RCC 7860 (cell line): Measurements from ENCODE around the gene NOTCH1.

Source experiments
- DNase-seq: peaks from one replicate; pipeline ENCODE4 v3.0.0-alpha.2; 2015; ENCODE audit warnings: low spot score
- FAIRE-seq: peaks from 2 replicates; lab custom pipeline; 2012; peaks lifted over from hg19 to GRCh38; lab: Jason Lieb, UNC

Gene NOTCH1

GRCh38 chr9:136473354-136473721 is 72.5 kb downstream of the NOTCH1 start:
- FAIRE-seq: no peak
- no peak for DNase-seq

- FAIRE-seq: no peak
- no peak for DNase-seq
Observed at GRCh38 chr9:136472640-136473353, 73.1 kb downstream of the NOTCH1 start.

DNA sequence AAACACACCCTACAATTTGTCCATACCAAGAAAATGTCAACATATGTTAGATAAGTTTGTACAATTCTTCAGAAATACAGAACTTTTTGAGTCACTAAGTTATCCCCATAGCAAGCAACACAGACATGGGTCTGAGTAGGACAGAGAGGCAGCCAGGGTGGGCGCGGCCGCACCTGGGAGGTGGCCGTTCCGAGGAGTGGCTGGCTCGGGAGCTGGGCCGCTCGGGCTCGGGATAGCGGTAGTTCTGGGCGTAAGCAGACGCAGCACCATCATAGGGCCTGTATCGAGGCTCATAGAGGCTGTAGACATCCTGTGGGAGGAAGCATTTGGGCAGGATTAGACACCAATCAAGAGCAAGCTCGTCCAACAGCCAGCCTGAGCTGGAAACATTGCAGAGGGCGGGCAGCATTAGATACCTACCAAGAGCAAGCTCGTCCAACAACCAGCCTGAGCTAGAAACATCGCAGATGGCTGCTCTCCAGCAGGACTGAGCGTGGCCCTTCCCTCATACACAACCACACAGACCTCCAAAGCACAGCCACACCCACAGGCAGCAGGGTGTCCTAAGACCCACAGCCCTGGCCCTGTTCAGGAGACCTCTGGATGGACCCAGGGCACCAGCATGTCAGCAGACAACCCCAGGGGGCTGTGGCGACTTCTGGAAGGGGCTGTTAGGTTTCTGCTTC is 73.9 kb downstream of the NOTCH1 start:
- DNase-seq (no peak), FAIRE-seq (no peak)

- DNase-seq: no peak
- no peak for FAIRE-seq
Observed at GRCh38 chr9:136470792-136471469, 74.9 kb downstream of the NOTCH1 start.

DNA sequence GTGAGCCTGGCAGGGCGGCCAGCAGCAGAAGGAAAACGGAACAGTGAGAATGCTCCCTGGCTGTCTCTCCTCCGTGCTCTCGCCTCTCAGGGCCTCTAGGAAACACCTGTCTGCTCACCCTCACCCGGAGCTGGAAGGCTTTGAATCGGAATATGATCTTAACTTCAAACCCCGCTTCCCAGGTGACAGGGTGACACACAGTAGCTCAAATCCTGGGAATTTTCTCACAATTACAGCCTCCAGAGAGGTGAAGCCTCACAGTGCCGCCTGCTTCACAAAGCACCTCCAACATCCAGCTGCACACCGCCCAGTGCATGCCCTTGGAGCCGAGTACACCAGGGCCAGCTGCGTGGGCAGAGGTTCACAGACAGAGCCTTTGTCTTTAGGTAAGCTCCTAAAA is 75.5 kb downstream of the NOTCH1 start:
- no peak for DNase-seq
- FAIRE-seq: no peak

DNA sequence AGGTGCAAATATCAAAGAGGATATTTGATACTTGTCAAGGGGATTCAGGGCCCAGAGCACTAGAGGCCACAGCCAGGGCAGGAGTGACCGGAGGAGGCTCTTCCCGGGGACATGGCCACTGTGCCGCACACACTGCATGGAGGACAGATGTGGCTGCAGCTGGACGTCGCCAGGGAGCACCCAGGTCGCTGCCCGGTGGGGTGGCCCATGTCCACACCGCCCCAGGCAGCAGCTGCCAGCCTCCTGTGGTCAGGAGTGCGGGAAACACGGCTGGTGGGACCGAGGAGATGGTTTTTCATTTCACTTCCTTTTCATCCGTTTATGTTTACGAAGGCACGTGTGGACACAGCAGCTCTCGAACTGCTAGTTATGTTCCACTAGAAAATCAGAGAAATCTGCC is 78.1 kb downstream of the NOTCH1 start:
- no peak for FAIRE-seq
- DNase-seq: no peak

- DNase-seq: no peak
- FAIRE-seq: no peak
Observed at GRCh38 chr9:136466155-136466541, 79.7 kb downstream of the NOTCH1 start.

- no peak for DNase-seq
- no peak for FAIRE-seq
Observed at GRCh38 chr9:136465500-136466154, 80.2 kb downstream of the NOTCH1 start.

DNA sequence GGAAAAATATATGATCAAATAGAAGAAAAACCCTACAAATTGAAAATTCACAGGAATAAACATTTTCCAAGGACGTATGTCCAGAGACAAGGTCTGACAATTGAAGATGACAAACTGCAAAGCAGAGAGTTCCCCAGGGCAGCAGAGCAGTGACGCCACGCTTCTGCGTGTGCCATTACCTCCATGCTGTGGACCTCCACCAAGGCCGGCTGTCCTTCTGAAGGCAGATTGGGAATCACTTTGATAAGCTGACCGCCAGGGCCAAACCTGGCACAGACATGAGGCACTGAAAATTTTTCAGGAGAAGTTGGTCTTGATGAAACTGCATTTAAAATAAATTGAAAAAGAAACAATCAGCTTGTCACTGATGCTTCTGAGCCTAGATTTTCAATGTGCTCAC is 81.6 kb downstream of the NOTCH1 start:
- FAIRE-seq (no peak), DNase-seq (no peak)

DNA sequence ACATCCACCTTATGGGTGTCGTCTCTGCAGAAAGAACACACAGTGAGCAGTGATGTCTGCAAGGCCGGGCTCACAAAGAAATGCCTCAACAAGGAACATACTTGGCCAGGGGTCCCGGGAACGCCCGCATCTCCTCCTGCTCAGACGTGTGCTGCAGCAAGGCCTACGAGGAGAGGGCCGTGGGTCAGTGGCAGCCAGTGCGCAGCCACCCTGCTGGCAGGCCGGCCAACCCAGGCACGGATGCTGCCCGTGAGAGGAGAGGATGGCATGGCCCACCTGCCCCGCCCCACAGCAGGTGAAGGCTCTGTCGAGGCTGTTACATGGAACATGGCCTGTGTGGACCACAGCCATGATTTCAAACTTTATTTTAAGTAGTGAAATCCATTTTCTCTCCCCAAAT is 82.3 kb downstream of the NOTCH1 start:
- no peak for FAIRE-seq
- no peak for DNase-seq

- DNase-seq (no peak), FAIRE-seq (no peak)
Observed at GRCh38 chr9:136462664-136463063, 83.2 kb downstream of the NOTCH1 start.

DNA sequence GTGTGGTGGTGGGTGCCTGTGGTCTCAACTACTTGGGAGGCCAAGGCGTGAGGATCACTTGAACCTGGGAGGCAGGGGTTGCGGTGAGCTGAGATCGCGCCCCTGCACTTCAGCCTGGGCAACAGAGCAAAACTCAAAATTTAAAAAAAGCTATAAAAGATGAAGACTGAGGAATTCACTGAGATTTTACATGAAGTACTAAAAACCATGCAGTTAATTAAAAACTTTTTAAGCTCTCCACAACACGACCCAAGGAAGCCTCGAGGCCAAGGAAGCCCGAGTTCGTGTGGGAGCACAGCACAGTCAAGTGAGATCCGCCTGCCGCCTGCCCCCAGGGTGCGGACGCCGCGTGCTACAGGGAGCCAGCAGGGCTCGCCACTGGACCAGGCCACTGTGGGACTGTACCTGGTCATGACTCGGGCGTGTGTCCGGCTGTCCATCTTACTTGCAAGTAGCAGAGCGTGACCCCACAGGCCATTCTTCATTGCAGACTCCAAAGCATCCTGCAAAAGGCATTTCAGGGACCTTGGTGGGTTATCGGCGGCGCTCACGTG is 85.0 kb downstream of the NOTCH1 start:
- no peak for FAIRE-seq
- DNase-seq: no peak

DNA sequence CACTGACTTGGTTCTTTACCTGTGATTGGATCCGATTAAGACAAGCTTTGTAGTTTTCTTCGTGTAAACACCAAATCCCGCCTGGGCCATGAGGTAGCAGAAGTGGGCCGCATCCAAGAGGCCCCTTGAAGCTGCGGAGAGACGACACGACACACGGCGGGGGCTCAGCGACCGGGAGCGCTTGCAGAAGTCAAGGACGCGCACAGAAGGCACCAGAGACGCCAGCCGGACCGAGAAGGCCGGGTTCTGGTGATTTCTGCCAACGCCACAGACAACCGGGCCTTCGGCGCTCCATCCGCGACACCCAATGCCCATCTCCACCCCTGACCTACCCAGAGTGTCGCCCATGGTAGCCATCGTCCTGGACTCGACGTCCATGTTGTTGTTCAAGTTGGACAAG is 86.4 kb downstream of the NOTCH1 start:
- DNase-seq (no peak), FAIRE-seq (no peak)

DNA sequence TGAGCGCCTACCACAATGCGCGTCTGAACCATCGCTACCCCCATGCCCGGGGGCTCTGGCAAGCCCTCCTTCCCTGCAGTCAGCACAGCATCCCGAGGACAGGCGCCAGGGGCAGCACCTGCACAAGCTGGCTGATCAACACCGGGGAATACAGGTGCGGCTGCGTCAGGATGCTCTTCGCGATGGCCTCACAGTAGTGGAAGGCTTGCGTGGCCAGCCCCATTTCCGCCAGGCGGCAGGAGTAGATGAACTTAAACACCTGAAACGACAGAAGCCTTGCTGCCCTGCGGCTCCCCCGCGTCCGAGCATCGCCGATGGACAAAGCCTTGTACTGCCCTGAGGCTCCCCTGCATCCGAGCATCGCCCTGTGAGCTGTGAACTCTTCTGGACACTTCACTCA is 88.5 kb downstream of the NOTCH1 start:
- DNase-seq (no peak), FAIRE-seq (no peak)

GRCh38 chr9:136456258-136456657 is 89.6 kb downstream of the NOTCH1 start:
- FAIRE-seq: no peak
- DNase-seq: no peak

DNA sequence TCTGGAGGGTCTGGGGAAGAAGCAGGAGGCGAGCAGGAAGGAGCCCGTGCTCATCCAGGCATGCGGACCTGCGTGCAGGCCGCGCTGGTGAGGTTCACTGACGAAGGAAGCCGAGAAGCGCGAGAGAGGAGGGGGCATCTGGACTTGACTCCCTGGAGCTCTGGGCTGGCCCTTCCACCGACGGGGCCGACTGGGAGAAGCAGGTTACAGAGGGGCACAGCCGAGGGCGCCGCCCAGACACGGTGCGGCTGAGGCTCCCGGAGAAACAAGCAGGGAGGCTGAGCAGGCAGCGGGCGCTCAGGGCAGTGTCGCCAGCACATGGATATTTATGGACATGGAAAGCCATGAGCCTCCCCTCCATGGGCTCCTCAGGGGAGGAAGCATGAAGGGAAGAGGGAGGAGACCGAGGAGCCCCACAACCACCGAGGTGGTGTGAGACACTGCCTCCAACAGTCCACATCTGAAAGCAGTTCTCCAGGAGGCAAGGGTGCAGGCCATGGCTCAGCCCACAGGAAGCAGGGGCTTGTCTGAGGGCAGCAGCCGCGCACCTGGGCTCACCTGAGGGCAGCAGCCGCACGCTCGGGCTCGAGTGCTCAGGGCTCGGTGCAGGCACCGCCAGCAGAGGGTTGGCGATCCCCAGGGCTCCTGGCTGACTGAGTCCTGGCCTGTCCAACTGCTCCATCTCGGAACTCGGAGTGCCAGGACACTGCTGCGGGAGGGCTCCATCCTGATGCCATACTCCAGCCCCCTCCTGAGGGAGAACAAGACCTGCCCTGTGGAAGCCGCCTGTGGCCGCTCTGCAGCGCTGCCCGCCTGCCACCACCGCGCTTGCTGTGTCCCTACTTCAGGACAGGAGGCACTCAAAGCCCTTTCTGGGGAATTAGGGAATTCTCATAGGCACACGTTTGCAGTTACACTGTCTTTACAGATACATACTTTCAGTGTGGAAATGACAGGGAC is 90.5 kb downstream of the NOTCH1 start:
- no peak for FAIRE-seq
- no peak for DNase-seq

DNA sequence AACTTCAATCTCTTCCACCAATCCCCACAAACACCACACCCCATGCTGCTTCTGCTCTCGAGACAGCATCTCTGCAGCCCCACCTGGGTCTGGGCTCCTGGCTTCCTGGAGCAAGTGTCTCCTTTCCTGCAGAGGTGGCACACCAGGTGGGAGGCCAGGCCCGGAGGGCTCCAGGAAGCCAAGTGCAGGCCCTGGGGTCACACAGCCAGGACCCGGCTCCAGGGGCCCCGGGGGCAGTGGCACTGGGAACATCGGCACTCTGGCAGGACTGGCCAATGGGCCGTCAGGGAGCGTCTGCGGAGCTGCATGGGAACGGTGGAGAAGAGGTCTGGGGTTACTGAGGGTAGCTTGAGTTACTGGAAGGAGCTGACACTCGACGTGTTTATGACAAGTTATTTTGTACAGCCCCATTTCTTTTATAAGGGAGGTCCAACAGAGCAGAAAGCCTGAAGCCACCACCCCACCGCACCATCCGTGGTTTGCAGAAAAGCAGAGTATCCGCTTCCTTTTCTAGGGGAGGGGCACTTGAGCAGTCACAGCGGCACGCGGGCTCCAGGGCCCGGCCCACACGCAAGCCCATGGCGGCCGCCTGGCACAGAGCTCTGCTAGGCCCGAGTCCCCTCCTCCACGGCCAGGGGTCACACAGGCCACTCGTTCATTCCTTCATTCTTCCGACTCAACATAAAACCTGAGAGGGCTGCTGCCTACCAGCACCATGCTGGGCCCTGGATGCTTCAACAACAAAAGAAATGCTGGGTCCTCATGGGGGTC is 91.6 kb downstream of the NOTCH1 start:
- DNase-seq (no peak), FAIRE-seq (no peak)

- DNase-seq: no peak
- FAIRE-seq: no peak
Observed at GRCh38 chr9:136453326-136453725, 92.5 kb downstream of the NOTCH1 start.

GRCh38 chr9:136451221-136451877 is 94.5 kb downstream of the NOTCH1 start:
- DNase-seq: no peak
- no peak for FAIRE-seq
